22Rv1 (cell line): ENCODE measurements around the gene GRIP2.

Experiments
- CTCF ChIP-seq: fragments of 450-650 bp; IDR thresholded peaks from 2 replicates; pipeline ENCODE4 v1.5.1; 2017; ENCODE audit warnings: mild to moderate bottlenecking
- ZFX ChIP-seq: fragments of 450-650 bp; IDR thresholded peaks from 2 replicates; pipeline ENCODE4 v1.6.1; 2017; ENCODE audit warnings: antibody characterized with exemption, borderline replicate concordance

- no peak for TF ChIP-seq CTCF
- TF ChIP-seq ZFX, result no peak
Measured at GRCh38 chr3:14490255-14490654, 49.9 kb downstream of the GRIP2 start.
